Upper lobe of right lung (tissue), 1 donor: ENCODE data around the gene KLF13. TPM values are rescaled to one million over a fixed set of nuclear protein-coding genes. Genes with fewer than 3 reads are reported as not detected.

ENCODE experiments used
- ATAC-seq: fragments of 200-7000 bp; cut with Tn5 transposase; one replicate; pipeline ENCODE4 v1.9.1; 2020; ENCODE audit warnings: mild to moderate bottlenecking, moderate library complexity
- DNase-seq: peaks from one replicate; pipeline ENCODE4 v3.0.0-alpha.2; 2020
- H3K27ac ChIP-seq: fragments of 200-600 bp; one replicate; pipeline ENCODE4 v1.8.0; 2022
- H3K27me3 ChIP-seq: fragments of 200-600 bp; one replicate; pipeline ENCODE4 v1.8.0; 2022; ENCODE audit warnings: mild to moderate bottlenecking
- H3K36me3 ChIP-seq: fragments of 200-600 bp; one replicate; pipeline ENCODE4 v1.8.0; 2022
- H3K4me1 ChIP-seq: fragments of 200-600 bp; one replicate; pipeline ENCODE4 v1.8.0; 2022
- H3K4me3 ChIP-seq: fragments of 200-600 bp; one replicate; pipeline ENCODE4 v1.8.0; 2022; ENCODE audit warnings: mild to moderate bottlenecking
- H3K9me3 ChIP-seq: fragments of 200-600 bp; one replicate; pipeline ENCODE4 v1.8.0; 2022
- CTCF ChIP-seq: fragments of 200-600 bp; IDR thresholded peaks from one replicate; pipeline ENCODE4 v1.8.0; 2022; ENCODE audit warnings: antibody characterized with exemption
- intact Hi-C: fragments of 100-400 bp; cut with DNase I; formaldehyde crosslinking; loops from one replicate; pipeline ENCODE4 v1.11.0; 2022
- total RNA-seq: library from RNA; stranded (reverse); fragmentation: NEBNext Ultra II Directional; extraction: Animal tissue kit (Norgen Biotek cat#: 25700); gene quantifications from one replicate; pipeline ENCODE4 v1.2.1, GENCODE V29; 2021
- donor health status: DM: no; HTN: yes; CAD: no; lungs with severe emphysema.

Gene KLF13
- total RNA-seq, 1 donor from 2014 or later = 176 TPM

- Histone ChIP-seq H3K27me3 (no peaks in the 10 kb centered on the region), H3K36me3 (no peaks in the 10 kb centered on the region), H3K4me1 (peaks cover 82% of the 10 kb centered on the region), H3K27ac (peak overlapping the region; percentile 94), H3K4me3 (no peak overlapping the region), H3K9me3 (no peaks in the 10 kb centered on the region)
- ATAC-seq (peak; percentile 63), DNase-seq (peak; percentile 83)
- no peak for TF ChIP-seq CTCF
- intact Hi-C loops = no loop called here
Measured at GRCh38 chr15:31333119-31333518, 6.5 kb downstream of the KLF13 start.

GRCh38 chr15:31333820-31334219 lies 7.2 kb downstream of the KLF13 start:
- ATAC-seq (no peak), DNase-seq (peak; percentile 26)
- H3K4me3 ChIP-seq = no peak overlapping the region
- no peaks in the 10 kb centered on the region for H3K36me3 ChIP-seq
- peaks cover 89% of the 10 kb centered on the region for H3K4me1 ChIP-seq
- no peaks in the 10 kb centered on the region for H3K27me3 ChIP-seq
- TF ChIP-seq CTCF = no peak
- no peaks in the 10 kb centered on the region for H3K9me3 ChIP-seq
- H3K27ac ChIP-seq = peak overlapping the region; percentile 94
- intact Hi-C loops = no loop called here

- Histone ChIP-seq H3K4me1 (peaks cover 98% of the 10 kb centered on the region), H3K27ac (peak overlapping the region; percentile 88), H3K27me3 (no peaks in the 10 kb centered on the region), H3K9me3 (no peaks in the 10 kb centered on the region), H3K4me3 (no peak overlapping the region), H3K36me3 (no peaks in the 10 kb centered on the region)
- no peak for TF ChIP-seq CTCF
- peak; percentile 48 for ATAC-seq
- intact Hi-C loops = no loop called here
- no peak for DNase-seq
Measured at GRCh38 chr15:31335989-31336592, 9.5 kb downstream of the KLF13 start.

GRCh38 chr15:31336593-31337295 lies 10.1 kb downstream of the KLF13 start:
- Histone ChIP-seq H3K9me3 (no peaks in the 10 kb centered on the region), H3K27ac (peak overlapping the region; percentile 88), H3K36me3 (no peaks in the 10 kb centered on the region), H3K4me3 (no peak overlapping the region), H3K27me3 (no peaks in the 10 kb centered on the region), H3K4me1 (peaks cover 98% of the 10 kb centered on the region)
- ATAC-seq (no peak), DNase-seq (no peak)
- no peak for TF ChIP-seq CTCF
- intact Hi-C loops = no loop called here

- no peak for TF ChIP-seq CTCF
- intact Hi-C loops = no loop called here
- ATAC-seq = no peak
- H3K27me3 ChIP-seq = no peaks in the 10 kb centered on the region
- H3K4me1 ChIP-seq = peaks cover 98% of the 10 kb centered on the region
- no peak overlapping the region for H3K4me3 ChIP-seq
- peak overlapping the region; percentile 88 for H3K27ac ChIP-seq
- peak; percentile 17 for DNase-seq
- no peaks in the 10 kb centered on the region for H3K36me3 ChIP-seq
- H3K9me3 ChIP-seq = no peaks in the 10 kb centered on the region
Measured at GRCh38 chr15:31337352-31338031, 10.9 kb downstream of the KLF13 start.
